Hepatocyte (in vitro differentiated cells): ENCODE measurements around the gene STMN3. TPM values are rescaled to one million over a fixed set of nuclear protein-coding genes. Genes with fewer than 3 reads are reported as not detected.

Source experiments
- DNase-seq: peaks from one replicate; pipeline ENCODE4 v3.0.0-alpha.2; 2016; ENCODE audit warnings: low spot score
- H2AFZ ChIP-seq: fragments of 200-600 bp; sonication (generic); 2 replicates; pipeline ENCODE4 v1.6.0; 2016; ENCODE audit warnings: antibody characterized with exemption, mild to moderate bottlenecking
- H3K27ac ChIP-seq: fragments of 200-600 bp; sonication (generic); 2 replicates; pipeline ENCODE4 v1.5.1; 2016; ENCODE audit warnings: mild to moderate bottlenecking
- H3K27me3 ChIP-seq: fragments of 200-600 bp; sonication (generic); 2 replicates; pipeline ENCODE4 v1.6.1; 2016
- H3K36me3 ChIP-seq: fragments of 200-600 bp; sonication (generic); replicated peaks from 2 replicates; pipeline ENCODE4 v1.5.1; 2016; ENCODE audit warnings: low read depth; ENCODE audit not compliant: insufficient read depth
- H3K4me1 ChIP-seq: fragments of 200-600 bp; sonication (generic); 2 replicates; pipeline ENCODE4 v1.5.1; 2016; ENCODE audit warnings: mild to moderate bottlenecking, moderate library complexity; ENCODE audit not compliant: insufficient read depth
- H3K4me2 ChIP-seq: fragments of 200-600 bp; sonication (generic); 2 replicates; pipeline ENCODE4 v1.6.0; 2016
- H3K4me3 ChIP-seq: fragments of 200-600 bp; sonication (generic); 2 replicates; pipeline ENCODE4 v1.5.1; 2016; ENCODE audit warnings: mild to moderate bottlenecking
- H3K79me2 ChIP-seq: fragments of 200-600 bp; sonication (generic); 2 replicates; pipeline ENCODE4 v1.6.0; 2017; ENCODE audit warnings: mild to moderate bottlenecking
- H3K9me2 ChIP-seq: fragments of 200-600 bp; sonication (generic); replicated peaks from 2 replicates; pipeline ENCODE4 v1.6.0; 2017; ENCODE audit warnings: mild to moderate bottlenecking; ENCODE audit not compliant: insufficient read depth
- H3K9me3 ChIP-seq: fragments of 200-600 bp; sonication (generic); 2 replicates; pipeline ENCODE4 v1.5.1; 2016; ENCODE audit warnings: low read depth, mild to moderate bottlenecking
- H4K20me1 ChIP-seq: fragments of 200-600 bp; sonication (generic); 2 replicates; pipeline ENCODE4 v1.6.0; 2016; ENCODE audit warnings: mild to moderate bottlenecking; ENCODE audit not compliant: insufficient read depth, poor library complexity, severe bottlenecking
- EZH2 ChIP-seq: fragments of 200-600 bp; sonication (generic); IDR thresholded peaks from 2 replicates; pipeline ENCODE4 v1.6.1; 2016; ENCODE audit warnings: antibody characterized with exemption, mild to moderate bottlenecking, borderline replicate concordance
- EZH2phosphoT487 ChIP-seq: fragments of 200-600 bp; sonication (generic); IDR thresholded peaks from one replicate; pipeline ENCODE4 v1.6.1; 2018; ENCODE audit warnings: antibody characterized with exemption, mild to moderate bottlenecking, low read depth, moderate library complexity; ENCODE audit not compliant: unreplicated experiment, severe bottlenecking
- WGBS: methylation state at CpG from one replicate; pipeline ENCODE4 v1.1.6; 2016; ENCODE audit warnings: low lambda C conversion rate; ENCODE audit errors: missing lambda C conversion rate; 5-methylcytosine and 5-hydroxymethylcytosine counted together
- polyA plus RNA-seq: library from polyadenylated mRNA; unstranded; fragments of >200 nt; fragmentation: Nextera tagmentation; extraction: Ambion mirVana; gene quantifications from 2 replicates; pipeline ENCODE4 v1.2.1, GENCODE V29; 2016
- total RNA-seq: library from RNA; depleted of rRNA; stranded (reverse); fragments of >200 nt; gene quantifications from 2 replicates; pipeline ENCODE4 v1.2.3, GENCODE V29; 2014
- TF ChIP-seq, protein P1 (sequence below): fragments of 200-600 bp; sonication (generic); IDR thresholded peaks from 2 replicates; pipeline ENCODE4 v1.5.1; 2016; ENCODE audit warnings: antibody characterized with exemption, mild to moderate bottlenecking; ENCODE audit not compliant: poor library complexity

The STMN3 gene
- total and polyA plus RNA-seq, 2 experiments from 2014 or later = 14.4 to 18.2 TPM

DNA sequence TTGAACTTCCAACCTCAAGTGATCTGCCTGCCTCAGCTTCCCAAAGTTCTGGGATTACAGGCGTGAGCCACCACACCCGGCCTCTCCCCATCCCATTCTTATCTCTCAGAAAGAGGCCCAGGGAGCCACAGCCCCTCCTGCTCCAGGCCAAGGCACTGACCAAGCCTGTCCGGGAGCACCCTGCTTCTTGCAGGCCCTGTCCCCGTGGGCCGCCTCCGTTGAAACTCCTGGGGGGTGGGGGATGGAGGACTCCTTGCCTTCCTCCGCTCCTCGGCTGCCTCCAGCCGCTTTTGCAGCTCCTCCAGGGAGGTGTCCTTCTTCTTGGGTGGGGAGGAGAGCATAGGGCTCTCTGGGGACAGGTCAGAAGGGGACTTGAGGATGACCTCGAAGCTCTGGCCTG lies 9.7 kb downstream of the STMN3 start:
- Histone ChIP-seq H3K27ac (no peak overlapping the region), H3K9me2 (no peaks in the 10 kb centered on the region), H3K9me3 (no peaks in the 10 kb centered on the region), H3K27me3 (no peaks in the 10 kb centered on the region), H3K36me3 (no peaks in the 10 kb centered on the region), H2AFZ (no peak overlapping the region), H3K4me3 (no peak overlapping the region), H4K20me1 (peaks cover 2% of the 10 kb centered on the region), H3K4me2 (no peak overlapping the region), H3K79me2 (no peaks in the 10 kb centered on the region), H3K4me1 (peaks cover 7% of the 10 kb centered on the region)
- DNase-seq = no peak
- WGBS = 95% methylated on average over 9 of the region's 10 CpGs
- TF ChIP-seq EZH2phosphoT487 (no peak), EZH2 (no peak)
- TF ChIP-seq, protein P1, sequence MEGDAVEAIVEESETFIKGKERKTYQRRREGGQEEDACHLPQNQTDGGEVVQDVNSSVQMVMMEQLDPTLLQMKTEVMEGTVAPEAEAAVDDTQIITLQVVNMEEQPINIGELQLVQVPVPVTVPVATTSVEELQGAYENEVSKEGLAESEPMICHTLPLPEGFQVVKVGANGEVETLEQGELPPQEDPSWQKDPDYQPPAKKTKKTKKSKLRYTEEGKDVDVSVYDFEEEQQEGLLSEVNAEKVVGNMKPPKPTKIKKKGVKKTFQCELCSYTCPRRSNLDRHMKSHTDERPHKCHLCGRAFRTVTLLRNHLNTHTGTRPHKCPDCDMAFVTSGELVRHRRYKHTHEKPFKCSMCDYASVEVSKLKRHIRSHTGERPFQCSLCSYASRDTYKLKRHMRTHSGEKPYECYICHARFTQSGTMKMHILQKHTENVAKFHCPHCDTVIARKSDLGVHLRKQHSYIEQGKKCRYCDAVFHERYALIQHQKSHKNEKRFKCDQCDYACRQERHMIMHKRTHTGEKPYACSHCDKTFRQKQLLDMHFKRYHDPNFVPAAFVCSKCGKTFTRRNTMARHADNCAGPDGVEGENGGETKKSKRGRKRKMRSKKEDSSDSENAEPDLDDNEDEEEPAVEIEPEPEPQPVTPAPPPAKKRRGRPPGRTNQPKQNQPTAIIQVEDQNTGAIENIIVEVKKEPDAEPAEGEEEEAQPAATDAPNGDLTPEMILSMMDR = no peak

DNA sequence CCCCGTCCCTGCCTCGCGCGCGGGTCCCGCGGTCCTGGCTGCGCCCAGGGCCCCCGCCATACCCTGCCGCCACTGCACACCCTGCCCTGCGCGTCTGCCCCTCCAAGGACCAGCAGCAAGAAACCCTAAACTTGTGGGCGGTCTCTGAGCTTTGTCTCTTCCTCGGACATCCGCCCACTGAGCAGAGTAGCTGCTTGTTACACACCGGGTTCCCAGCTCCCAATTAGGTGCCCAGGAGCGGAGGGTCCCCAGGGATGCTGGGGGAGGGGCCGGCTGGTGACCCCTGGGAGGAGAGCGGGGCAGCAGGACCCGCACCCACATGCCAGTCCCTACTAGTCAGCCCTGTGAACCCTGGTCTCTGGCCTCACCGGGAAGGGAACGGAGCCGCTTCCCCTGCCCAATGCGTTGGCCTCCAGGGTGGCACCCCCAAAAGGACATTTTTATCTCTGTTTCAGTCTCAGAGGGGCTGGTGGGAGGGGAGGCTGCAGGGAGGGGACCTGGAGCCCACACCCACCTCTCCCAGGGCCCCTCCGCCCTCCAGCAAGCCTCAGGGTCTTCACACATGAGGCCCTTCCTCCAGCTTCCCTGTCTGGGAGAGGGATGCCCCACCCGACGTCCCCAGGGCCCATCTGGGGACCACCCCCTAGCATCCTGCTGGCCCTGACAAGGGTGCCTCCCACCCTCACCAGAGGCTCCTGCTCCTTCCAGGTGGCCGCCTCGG lies 10.5 kb downstream of the STMN3 start:
- no peaks in the 10 kb centered on the region for H3K9me2 ChIP-seq
- H3K4me3 ChIP-seq = peak overlapping the region; percentile 52
- H3K27me3 ChIP-seq = no peaks in the 10 kb centered on the region
- TF ChIP-seq, protein P1 = no peak
- TF ChIP-seq EZH2 (no peak), EZH2phosphoT487 (no peak)
- no peaks in the 10 kb centered on the region for H3K79me2 ChIP-seq
- H3K9me3 ChIP-seq = no peaks in the 10 kb centered on the region
- peak overlapping the region; percentile 97 for H3K4me2 ChIP-seq
- no peaks in the 10 kb centered on the region for H4K20me1 ChIP-seq
- WGBS = 31% methylated on average over 25 of the region's 29 CpGs
- no peaks in the 10 kb centered on the region for H3K36me3 ChIP-seq
- no peak for DNase-seq
- peak overlapping the region; percentile 76 for H3K27ac ChIP-seq
- peaks cover 7% of the 10 kb centered on the region for H3K4me1 ChIP-seq
- H2AFZ ChIP-seq = peak overlapping the region; percentile 46

DNA sequence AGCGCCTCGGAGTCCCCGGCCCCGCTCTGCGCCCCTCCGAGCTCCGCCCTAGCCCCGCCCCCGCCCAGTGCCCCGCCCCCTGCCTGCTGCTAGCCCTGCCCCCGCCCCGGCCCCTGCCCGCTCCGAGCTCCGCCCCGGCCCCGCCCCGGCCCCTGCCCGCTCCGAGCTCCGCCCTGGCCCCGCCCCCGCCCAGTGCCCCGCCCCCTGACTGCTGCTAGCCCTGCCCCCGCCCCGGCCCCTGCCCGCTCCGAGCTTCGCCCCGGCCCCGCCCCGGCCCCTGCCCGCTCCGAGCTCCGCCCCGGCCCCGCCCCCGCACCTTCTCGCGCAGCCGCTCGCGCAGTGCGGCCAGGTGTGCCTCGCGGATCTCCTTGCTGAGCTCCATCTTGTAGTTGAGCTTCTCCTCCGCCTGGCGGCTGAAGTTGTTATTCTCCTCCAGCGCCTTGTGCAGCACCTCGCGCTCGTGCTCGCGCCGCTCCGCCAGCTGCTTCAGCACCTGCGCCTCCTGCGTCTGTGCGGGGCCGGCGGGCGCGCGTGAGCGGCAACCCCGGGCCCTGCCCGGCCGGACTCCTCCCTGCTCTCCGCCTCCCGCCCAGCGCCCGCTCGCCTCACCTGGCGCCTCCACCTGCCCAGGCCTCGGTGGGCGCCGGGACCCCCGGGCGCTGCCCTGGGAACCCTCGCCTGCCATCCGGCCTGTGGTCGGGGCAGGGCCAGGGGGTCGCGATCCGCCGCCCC lies 11.3 kb downstream of the STMN3 start:
- peak overlapping the region; percentile 76 for H3K27ac ChIP-seq
- peaks cover 7% of the 10 kb centered on the region for H3K4me1 ChIP-seq
- H3K79me2 ChIP-seq = no peaks in the 10 kb centered on the region
- H3K4me2 ChIP-seq = peak overlapping the region; percentile 97
- H3K9me3 ChIP-seq = no peaks in the 10 kb centered on the region
- WGBS = 0% methylated on average over 33 of the region's 86 CpGs
- H3K4me3 ChIP-seq = peak overlapping the region; percentile 52
- no peaks in the 10 kb centered on the region for H3K9me2 ChIP-seq
- TF ChIP-seq, protein P1 = peak; percentile 41
- TF ChIP-seq EZH2 (no peak), EZH2phosphoT487 (no peak)
- no peaks in the 10 kb centered on the region for H3K27me3 ChIP-seq
- H2AFZ ChIP-seq = peak overlapping the region; percentile 94
- H3K36me3 ChIP-seq = no peaks in the 10 kb centered on the region
- no peaks in the 10 kb centered on the region for H4K20me1 ChIP-seq
- peak; percentile 95 for DNase-seq
